ENCODE measurements around the gene PELI3.

The PELI3 gene

DNA sequence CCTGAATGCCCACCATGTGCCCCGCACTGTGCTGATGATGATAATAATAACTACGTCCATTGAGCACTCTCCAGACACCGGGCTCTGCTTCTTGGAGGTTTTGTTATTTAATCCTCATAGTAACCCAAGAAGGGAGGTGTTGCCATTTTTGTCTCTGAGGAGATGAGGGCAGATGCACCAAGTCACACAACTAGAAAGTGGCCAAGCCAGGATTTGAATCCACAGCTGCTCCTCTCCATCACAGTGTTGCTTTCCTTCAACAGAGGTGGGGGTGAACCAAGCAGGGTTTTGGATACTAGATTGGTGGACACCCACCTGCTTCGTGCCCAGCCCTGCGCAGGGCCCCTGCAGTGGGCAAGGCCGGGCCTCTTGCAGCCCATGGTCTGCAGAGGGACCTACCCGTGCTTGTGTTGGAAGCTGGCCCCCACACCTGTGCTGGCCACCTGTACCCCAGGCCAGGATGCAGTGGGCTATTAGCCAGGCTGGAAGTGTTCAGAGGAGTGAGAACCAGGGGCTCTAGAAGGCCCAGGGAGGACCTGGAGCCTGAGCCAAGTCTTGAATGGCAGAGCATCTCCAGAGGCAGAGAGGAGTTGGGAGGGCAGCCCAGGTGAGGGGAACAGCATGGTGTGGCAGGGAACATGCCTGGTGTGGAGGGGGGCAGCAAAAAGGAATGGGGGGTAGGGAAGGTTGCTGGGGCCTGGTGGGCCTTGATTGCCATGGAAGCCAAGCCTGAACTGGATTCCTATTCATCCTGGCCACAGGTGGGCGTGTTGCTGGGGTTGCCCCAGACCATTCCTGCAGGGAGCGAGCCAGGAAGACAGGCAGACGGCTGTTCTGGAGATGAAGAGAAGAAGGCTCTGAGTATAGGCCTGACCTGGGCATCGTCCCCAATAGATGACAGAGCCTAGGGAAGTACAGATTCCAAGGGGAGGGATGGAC, 10.8 kb downstream of the PELI3 start:
- TF ChIP-seq CTCF (IDR thresholded peaks at IDR 0.05) (no peak), ZFX (IDR thresholded peaks at IDR 0.05; ENCODE audit: borderline replicate concordance) (no peak)
- peak overlapping the region; percentile 29; the same call in 1 of the 2 replicates for H3K27ac ChIP-seq

- TF ChIP-seq CTCF (IDR thresholded peaks at IDR 0.05) (peak; percentile 95), ZFX (IDR thresholded peaks at IDR 0.05; ENCODE audit: borderline replicate concordance) (no peak)
- H3K27ac ChIP-seq = peak overlapping the region; percentile 92
These were observed 12.2 kb downstream of the PELI3 start for GRCh38 chr11:66478729-66479393.

DNA sequence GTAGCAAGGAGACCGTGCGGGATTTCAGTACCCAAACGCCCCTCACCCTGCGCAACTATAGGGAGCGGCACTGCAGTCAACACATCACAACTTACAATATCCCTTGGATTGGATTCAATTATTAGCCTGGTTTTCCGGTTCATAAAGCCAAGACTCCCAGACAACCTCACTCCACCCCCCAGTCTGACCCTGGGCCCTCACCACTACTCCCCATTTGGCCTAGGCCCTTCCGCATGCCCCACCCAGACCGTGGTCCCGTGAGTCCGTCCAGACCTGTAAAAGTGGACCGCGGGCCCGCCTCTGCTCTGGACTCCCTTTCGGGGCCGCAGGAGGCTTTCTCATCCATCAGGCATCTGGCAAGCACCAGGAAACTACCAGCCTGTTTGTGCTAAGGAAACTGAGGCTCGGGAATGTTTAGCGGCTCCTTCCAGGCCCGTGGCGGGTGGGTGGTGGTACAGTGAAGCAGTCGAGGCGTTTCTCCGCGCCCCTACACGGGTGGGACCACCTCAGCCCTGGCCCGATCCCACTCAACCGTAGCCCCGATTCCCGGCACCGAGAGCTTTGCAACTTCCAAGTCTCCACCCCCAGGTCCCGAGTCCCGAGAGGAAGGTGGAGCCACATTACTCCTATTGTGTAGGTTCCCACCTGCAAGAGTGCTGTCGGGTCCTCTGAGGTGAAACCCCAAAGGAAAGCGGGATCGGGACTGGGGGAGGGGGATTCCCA, 12.8 kb downstream of the PELI3 start:
- H3K27ac ChIP-seq = peak overlapping the region; percentile 92
- TF ChIP-seq CTCF (IDR thresholded peaks at IDR 0.05) (no peak), ZFX (IDR thresholded peaks at IDR 0.05; ENCODE audit: borderline replicate concordance) (no peak)

- H3K27ac ChIP-seq = peak within 1 kb of the TSS; percentile 92
- TF ChIP-seq CTCF (IDR thresholded peaks at IDR 0.05) (no peak), ZFX (IDR thresholded peaks at IDR 0.05; ENCODE audit: borderline replicate concordance) (0 out of 2 replicates have a peak, but pooled peaks have one; percentile 77)
These were observed 13.6 kb downstream of the PELI3 start, which contains the start of gene DPP3 for GRCh38 chr11:66480117-66480938. TSS of gene DPP3 (plus strand) at chr11:66480434. CDS start at chr11:66482201, 1,767 bp downstream.

DNA sequence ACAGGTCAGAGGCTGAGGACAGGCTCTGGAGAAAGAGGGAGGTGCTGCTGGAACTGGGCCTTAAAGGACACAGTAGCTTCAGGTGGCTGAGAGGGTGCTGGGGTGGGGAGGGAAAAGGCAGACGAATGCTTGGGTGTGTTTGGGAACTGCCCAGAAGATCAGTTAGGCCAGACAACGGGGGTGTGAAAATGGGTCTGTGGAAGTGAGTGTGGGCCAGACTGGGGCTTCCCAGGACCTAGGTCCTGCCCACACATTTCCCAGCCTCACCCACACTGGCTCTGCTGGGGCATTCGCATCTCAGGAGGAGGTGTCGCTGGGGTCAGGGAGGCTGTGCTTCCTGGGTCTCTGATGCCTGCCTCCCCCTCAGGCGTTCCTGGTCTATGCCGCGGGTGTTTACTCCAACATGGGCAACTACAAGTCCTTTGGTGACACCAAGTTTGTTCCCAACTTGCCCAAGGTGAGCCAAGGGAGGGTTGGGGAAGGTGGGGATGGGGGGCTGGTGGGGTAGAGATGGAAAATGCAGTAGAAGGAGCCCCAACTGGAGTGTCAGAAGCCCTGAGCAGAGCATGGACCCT, 18.2 kb downstream of the PELI3 start:
- TF ChIP-seq ZFX (IDR thresholded peaks at IDR 0.05; ENCODE audit: borderline replicate concordance) = no peak
- TF ChIP-seq CTCF (IDR thresholded peaks at IDR 0.05) = no peak
- no peak overlapping the region for H3K27ac ChIP-seq

DNA sequence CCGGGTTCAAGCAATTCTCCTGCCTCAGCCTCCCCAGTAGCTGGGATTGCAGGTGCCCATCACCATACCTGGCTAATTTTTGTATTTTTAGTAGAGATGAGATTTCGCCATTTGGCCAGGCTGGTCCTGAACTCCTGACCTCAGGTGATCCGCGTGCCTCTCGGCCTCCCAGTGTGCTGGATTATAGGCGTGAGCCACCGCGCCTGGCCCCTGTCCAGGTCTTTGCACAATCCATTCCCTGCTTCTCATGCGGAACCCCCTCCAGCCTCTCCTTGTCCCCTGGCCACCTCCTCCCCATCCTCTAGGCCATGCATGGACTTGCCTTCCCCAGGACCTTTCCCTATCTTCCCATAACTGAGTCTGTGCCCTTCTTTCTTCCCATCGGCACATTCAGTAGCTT, 22.3 kb downstream of the PELI3 start:
- TF ChIP-seq CTCF (IDR thresholded peaks at IDR 0.05) (no peak), ZFX (IDR thresholded peaks at IDR 0.05; ENCODE audit: borderline replicate concordance) (no peak)

More for the DNA sequence above, 22.3 kb downstream of the PELI3 start:
- no peak overlapping the region for H3K27ac ChIP-seq
